T-helper 2 cell treated with Interferon-gamma antibody and Interleukin-4, amounts not matched to agents 5 μg/mL and 100 μg/mL, for 36 hours (primary cell): ENCODE results near the gene ATXN1.
"Not testable (repeated sequence)": the region's sequence is repeated elsewhere in the genome, so short reads cannot be mapped to it uniquely, and the experiment has no call there.

Source experiments
- DNase-seq: peaks from one replicate; pipeline ENCODE4 v3.0.0; 2021; ENCODE audit warnings: low spot score
- H3K27ac Mint-ChIP-seq: one replicate; pipeline ENCODE4 v1.8.0; 2021; ENCODE audit warnings: mild to moderate bottlenecking, mixed read lengths
- H3K27me3 Mint-ChIP-seq: one replicate; pipeline ENCODE4 v1.8.0; 2021; ENCODE audit warnings: low read depth, mixed read lengths
- H3K36me3 Mint-ChIP-seq: one replicate; pipeline ENCODE4 v1.8.0; 2021; ENCODE audit warnings: low read depth, mixed read lengths
- H3K4me1 Mint-ChIP-seq: one replicate; pipeline ENCODE4 v1.8.0; 2021; ENCODE audit warnings: low read depth, mixed read lengths
- H3K4me3 Mint-ChIP-seq: one replicate; pipeline ENCODE4 v1.8.0; 2022; ENCODE audit warnings: mild to moderate bottlenecking, moderate library complexity, mixed read lengths
- H3K9me3 Mint-ChIP-seq: one replicate; pipeline ENCODE4 v1.8.0; 2021; ENCODE audit warnings: mixed read lengths

The ATXN1 gene

DNA sequence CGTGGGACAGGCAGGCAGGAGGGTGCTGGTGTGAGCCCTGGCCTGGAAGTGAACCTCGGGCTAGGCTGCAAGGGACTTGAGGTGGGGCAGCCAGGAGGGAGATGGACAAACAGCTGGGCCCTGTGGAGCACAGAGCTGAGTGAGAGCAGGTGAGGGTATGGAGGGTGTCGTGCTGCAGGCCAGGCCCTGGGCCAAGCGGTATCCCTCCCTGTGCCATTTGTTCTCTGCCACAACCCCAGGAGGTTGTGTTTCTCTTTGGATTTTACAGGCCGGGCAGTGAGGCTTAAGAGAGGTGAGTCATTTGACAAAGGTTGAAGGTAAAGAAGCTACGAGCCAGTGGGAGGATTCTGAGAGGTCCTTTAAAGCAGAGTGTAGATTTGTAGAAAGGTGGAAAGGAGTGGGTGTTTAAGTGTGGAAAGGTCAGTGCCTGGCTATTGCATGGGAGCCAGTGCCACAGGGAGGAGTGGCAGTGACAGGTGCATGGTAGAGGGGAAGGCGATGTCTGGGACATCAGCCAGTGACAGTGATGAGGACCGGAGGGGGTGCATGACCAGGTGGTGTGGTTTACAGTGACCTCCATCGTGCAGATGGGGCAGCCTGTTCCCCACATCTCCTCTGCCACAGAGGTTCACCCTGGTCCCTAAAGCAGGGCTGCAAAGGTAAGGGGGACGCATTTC, 483.1 kb downstream of the ATXN1 start:
- no peaks in the 10 kb centered on the region for H3K36me3 Mint-ChIP-seq
- no peaks in the 10 kb centered on the region for H3K9me3 Mint-ChIP-seq
- DNase-seq: no peak
- no peak overlapping the region for H3K4me3 Mint-ChIP-seq
- peaks cover 2% of the 10 kb centered on the region for H3K4me1 Mint-ChIP-seq
- H3K27me3 Mint-ChIP-seq: peaks cover 5% of the 10 kb centered on the region
- no peak overlapping the region for H3K27ac Mint-ChIP-seq

DNA sequence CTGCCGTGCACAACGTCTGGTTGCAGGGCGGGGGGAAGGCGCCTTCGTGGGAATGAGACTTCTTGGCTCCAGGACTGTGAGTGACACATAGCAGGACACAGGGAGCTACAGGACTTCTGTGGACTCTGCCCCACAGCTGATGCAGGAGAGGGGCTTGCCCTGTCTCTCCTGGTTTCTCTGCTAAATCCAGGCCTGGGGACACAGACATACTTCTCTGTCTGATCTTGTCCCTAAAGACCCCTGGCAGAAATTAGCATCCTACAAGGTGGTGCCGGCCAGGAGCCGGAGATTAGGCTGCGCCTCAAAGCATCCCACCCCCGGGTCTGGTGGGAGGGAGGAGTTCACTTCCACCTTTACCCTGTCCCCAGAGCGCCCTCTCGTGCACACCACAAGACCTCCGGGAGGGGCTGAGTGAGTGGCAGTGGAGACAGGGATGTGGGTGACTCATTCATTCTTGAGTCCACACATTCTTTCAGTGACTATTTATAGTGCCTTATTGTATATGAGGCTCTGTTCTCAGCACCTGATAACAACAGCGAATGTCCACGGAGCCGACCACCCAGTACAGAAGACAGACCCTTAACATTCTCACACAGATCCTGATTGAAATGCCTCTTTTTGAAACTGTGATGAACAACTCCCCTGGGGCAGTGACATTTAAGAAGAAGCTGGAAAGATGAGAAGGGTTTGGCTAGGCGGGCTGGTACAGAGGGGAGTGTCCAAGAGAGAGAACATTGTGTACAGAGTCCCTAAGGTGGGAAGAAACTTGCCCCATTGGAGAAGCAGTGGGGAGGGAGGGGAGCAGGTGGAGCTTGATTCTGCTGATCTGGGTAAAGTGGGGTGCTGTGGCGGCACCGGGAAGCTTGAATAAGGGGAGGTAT, 483.9 kb downstream of the ATXN1 start:
- Mint-ChIP-seq H3K9me3 (no peaks in the 10 kb centered on the region), H3K4me3 (no peak overlapping the region), H3K27me3 (peaks cover 2% of the 10 kb centered on the region), H3K36me3 (no peaks in the 10 kb centered on the region), H3K27ac (no peak overlapping the region), H3K4me1 (peaks cover 2% of the 10 kb centered on the region)
- DNase-seq: peak; percentile 44

DNA sequence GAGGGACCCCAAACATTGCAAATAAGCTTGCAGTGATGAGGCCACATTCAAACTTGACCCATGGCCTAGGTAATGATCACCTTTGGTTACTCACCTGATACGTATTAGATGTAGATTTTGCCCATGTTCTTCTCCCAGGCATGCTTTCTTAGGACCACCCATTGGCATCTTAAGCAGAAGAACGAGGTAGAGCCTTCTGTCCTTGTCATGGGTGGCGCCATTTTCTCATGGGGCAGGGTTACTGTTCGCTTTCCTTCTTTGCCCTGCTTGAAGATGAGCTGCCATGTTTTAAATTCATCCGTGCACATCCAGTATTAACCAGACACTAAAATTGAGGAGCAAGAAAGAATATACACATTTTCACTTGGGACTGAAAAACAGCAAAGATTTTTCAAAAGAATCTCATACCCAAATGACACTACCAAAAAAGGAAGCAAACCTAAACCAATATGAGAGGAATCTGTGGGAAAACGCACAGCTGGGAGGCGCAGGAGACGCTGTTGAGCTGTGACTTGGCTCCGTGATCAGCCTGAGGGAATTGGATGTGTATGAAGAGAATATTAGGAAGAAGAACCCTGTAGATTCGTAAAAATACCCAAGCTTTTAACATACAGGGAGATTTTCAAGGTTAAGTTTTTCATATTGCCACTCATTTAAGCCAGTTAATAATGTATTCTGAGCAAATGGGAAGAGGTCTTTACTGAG, 486.2 kb downstream of the ATXN1 start:
- peaks cover 8% of the 10 kb centered on the region for H3K4me1 Mint-ChIP-seq
- peaks cover 4% of the 10 kb centered on the region for H3K27me3 Mint-ChIP-seq
- no peak overlapping the region for H3K4me3 Mint-ChIP-seq
- H3K9me3 Mint-ChIP-seq: no peaks in the 10 kb centered on the region
- DNase-seq: no peak
- H3K27ac Mint-ChIP-seq: no peak overlapping the region
- H3K36me3 Mint-ChIP-seq: no peaks in the 10 kb centered on the region

DNA sequence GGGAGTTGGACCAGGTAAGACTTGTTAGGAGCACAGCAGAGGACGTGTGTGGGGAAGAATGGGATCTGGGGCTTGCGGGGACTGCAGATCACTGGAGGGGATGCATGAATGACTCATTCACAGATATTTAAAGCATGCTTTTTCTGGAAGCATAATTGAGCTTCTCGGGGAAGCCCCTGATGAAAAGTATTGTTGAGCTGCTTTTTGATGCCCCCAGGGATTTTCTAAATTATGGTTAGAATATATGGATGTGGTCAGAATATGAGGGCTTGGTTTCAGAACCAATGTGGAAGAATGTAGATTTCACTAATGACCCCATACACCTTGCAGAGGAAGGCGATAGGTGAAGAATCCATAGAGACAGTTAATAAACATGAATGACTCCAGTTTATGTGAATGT, 486.8 kb downstream of the ATXN1 start:
- H3K4me3 Mint-ChIP-seq: no peak overlapping the region
- H3K9me3 Mint-ChIP-seq: no peaks in the 10 kb centered on the region
- no peaks in the 10 kb centered on the region for H3K36me3 Mint-ChIP-seq
- H3K27me3 Mint-ChIP-seq: peaks cover 6% of the 10 kb centered on the region
- DNase-seq: no peak
- peaks cover 8% of the 10 kb centered on the region for H3K4me1 Mint-ChIP-seq
- no peak overlapping the region for H3K27ac Mint-ChIP-seq

DNA sequence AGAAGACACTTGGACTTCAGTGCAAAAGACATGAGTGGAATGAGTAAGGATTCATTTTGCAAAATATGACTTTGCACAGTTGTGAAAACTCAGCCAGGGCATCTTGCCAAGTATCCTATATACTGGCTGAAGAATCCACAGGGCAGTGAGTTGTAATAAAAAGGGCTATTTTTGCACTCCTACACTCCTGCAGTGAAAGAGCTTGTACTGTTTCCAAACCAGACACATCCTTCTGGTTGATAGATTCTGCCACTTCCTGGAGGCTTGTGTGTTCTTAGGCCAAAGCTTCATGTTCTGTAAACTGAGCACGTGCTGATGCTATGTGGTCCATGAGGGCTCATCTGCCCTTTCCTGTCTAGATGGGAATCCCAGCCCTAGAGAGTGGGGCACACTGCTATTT, 488.0 kb downstream of the ATXN1 start:
- H3K4me1 Mint-ChIP-seq: peaks cover 8% of the 10 kb centered on the region
- no peaks in the 10 kb centered on the region for H3K9me3 Mint-ChIP-seq
- H3K27ac Mint-ChIP-seq: no peak overlapping the region
- H3K36me3 Mint-ChIP-seq: no peaks in the 10 kb centered on the region
- peaks cover 6% of the 10 kb centered on the region for H3K27me3 Mint-ChIP-seq
- no peak for DNase-seq
- H3K4me3 Mint-ChIP-seq: no peak overlapping the region

DNA sequence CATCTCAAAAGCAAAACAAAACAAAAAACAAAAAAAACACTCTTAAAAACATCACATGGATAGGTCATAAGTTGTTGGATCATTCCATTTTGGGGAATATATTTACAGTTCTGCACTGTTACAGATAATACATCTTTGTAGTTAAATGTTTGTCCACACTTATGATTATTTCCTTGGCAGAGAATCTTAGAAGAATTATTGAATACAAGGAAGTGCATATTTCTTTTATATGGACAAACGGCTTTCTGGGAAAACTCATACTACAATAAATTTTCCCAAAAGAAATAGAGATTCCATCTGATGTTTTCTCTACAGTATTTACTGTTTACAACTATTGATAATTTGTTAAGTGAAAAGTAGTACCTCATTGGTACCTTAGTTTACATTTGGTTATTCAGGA, 489.1 kb downstream of the ATXN1 start:
- peaks cover 6% of the 10 kb centered on the region for H3K27me3 Mint-ChIP-seq
- H3K36me3 Mint-ChIP-seq: no peaks in the 10 kb centered on the region
- H3K4me3 Mint-ChIP-seq: no peak overlapping the region
- H3K4me1 Mint-ChIP-seq: peaks cover 6% of the 10 kb centered on the region
- DNase-seq: no peak
- no peaks in the 10 kb centered on the region for H3K9me3 Mint-ChIP-seq
- no peak overlapping the region for H3K27ac Mint-ChIP-seq

DNA sequence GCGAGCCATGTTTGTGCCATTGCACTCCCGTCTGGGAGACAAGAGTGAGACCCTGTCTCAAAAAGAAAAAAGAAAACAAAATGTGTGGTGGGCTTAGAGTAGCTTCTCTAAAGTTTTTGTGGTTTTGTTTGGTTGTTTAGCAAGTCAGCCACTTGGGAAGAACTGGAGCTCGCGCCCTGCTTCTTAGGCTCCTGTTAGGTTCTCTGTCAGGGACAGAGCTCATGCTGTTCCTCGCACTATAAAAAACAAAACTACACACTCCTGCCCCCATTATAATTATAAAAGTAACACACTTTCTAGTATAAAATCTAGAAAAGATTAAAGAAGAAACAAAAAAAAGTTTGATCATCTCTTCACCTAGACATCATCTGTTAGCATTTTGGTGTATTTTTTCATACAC, 489.8 kb downstream of the ATXN1 start:
- no peak for DNase-seq
- Mint-ChIP-seq H3K27ac (no peak overlapping the region), H3K27me3 (peaks cover 6% of the 10 kb centered on the region), H3K9me3 (no peaks in the 10 kb centered on the region), H3K4me3 (no peak overlapping the region), H3K4me1 (peaks cover 6% of the 10 kb centered on the region), H3K36me3 (no peaks in the 10 kb centered on the region)

DNA sequence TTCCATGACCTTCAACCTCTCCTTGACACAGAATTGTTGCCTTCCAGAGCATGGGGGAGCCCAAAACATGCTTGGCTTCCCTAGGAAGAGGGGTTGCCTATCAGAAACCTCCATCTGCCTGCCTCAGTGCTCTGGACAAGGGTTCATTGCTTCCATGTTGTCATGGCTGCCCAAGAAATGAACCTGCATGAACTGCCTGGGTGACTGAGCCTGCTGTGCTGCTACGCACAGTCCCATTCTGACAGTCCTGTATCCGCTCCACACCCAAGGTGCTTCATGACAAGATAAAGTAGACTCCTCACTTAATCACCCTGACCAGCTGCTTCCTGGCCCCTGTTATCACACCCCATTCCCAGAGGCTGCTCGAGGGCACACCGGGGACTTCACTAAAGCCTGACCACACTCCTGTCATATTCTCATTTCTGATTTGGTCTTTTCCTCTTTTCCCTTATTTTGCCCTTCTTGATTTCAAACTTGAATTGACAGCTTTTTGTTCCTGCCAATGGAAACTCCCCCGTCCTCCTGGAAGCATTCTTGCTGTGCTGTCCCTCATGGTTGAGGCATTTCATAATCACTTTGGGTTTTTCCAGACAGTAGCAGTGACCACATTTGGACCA, 491.0 kb downstream of the ATXN1 start:
- Mint-ChIP-seq H3K9me3 (no peaks in the 10 kb centered on the region), H3K4me3 (no peak overlapping the region), H3K27me3 (peaks cover 6% of the 10 kb centered on the region), H3K4me1 (peaks cover 6% of the 10 kb centered on the region), H3K27ac (no peak overlapping the region), H3K36me3 (no peaks in the 10 kb centered on the region)
- no peak for DNase-seq

DNA sequence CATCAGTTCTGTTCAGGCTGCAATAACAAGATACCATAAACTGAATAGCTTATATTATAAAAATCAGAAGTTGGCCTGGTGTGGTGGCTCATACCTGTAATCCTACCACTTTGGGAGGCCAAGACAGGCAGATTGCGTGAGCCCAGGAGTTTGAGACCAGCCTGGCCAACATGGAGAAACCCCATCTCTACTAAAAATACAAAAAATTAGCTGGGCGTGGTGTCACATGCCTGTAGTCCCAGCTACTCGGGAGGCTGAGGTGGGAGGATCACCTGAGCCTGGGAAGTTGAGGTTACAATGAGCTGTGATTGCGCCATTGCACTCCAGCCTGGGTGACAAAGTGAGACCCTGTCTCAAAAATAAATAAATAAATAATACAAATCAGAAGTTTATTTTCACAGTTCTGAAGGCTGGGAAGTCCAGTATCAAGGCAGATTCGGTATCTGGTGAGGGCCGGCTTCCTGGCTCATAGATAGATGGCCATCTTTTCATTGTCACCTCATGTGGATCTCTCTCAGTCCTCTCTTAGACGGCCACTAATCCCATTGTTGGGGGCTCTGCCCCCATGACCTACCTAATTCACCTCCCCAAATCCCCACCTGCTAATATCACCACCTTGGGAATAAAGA, 491.7 kb downstream of the ATXN1 start:
- H3K4me1 Mint-ChIP-seq, H3K36me3 Mint-ChIP-seq, H3K4me3 Mint-ChIP-seq, DNase-seq, H3K27me3 Mint-ChIP-seq, H3K27ac Mint-ChIP-seq, H3K9me3 Mint-ChIP-seq: not testable (repeated sequence)

DNA sequence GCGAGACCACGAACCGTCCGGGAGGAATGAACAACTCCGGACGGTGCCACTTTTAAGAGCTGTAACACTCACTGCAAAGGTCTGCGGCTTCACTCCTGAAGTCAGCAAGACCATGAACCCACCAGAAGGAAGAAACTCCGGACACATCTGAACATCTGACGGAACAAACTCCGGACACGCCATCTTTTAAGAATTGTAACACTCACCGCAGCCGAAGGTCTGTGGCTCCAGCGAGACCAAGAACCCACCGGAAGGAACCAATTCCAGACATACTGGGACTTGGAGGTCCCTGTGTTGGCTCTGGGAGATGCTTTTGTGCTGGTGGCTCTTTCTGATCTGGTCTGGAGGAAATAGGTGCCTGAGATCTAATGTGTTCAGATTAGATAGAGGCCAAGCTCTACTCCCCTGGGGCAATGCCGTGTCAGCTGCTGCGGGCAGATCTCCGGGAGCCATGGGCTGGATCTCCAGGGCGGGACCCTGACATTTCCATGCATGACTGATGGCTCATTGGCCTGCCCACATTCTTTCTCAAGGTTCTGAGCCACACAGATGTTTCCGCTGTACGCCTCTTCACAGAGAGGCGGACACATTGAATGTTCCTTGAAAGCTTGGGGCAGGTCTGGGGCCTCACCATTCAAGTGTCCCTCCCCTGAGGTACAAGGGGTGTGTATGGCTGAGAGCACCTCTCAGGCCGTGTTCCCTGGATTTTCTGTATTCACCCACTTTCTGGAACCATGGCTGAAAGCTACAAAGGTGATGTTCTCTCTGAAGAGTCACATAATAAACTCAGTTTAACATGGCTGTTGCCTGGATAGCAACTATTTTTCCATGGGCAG, 493.6 kb downstream of the ATXN1 start:
- Mint-ChIP-seq H3K4me3 (no peak overlapping the region), H3K27me3 (peaks cover 8% of the 10 kb centered on the region)

DNA sequence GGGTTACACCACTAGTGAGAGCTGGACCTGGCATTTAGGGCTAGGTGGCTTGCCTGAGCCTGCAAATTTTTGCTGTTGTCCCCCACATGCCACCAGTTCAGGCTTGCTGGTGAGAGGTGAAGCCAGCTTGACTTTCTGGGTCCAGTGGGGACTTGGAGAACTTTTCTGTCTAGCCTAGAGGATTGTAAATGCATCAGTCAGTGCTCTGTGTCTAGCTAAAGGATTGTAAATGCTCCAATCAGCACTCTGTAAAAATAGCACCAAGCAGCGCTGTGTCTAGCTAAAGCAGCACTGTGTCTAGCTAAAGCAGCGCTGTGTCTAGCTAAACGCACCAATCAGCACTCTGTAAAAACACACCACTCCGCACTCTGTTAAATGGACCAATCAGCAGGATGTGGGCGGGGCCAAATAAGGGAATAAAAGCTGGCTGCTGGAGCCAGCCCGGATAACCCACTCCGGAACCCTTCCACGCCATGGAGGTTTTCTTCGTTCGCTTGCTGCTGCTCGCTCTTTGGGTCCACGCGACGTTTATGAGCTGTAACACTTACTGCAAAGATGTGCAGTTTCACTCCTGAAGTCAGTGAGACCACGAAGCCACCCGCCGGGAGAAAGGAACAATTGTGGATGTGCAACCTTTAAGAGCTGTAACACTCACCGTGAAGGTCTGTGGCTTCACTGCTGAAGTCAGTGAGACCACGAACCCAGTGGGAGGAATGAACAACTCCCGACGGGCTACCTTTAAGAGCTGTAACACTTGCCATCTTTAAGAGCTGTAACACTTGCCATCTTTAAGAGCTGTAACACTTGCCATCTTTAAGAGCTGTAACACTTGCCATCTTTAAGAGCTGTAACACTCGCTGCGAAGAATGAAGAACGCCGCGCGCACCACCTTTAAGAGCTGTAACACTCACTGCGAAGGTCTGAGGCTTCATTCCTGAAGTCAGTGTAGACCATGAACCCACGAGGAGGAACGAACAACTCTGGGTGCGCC, 495.6 kb downstream of the ATXN1 start:
- no peak for DNase-seq
- Mint-ChIP-seq H3K9me3 (no peaks in the 10 kb centered on the region), H3K4me3 (no peak overlapping the region), H3K36me3 (no peaks in the 10 kb centered on the region), H3K27me3 (peaks cover 8% of the 10 kb centered on the region), H3K4me1 (peaks cover 6% of the 10 kb centered on the region), H3K27ac (no peak overlapping the region)

More for the DNA sequence above, 493.6 kb downstream of the ATXN1 start:
- no peak for DNase-seq
- Mint-ChIP-seq H3K9me3 (no peaks in the 10 kb centered on the region), H3K36me3 (no peaks in the 10 kb centered on the region), H3K27ac (no peak overlapping the region), H3K4me1 (peaks cover 6% of the 10 kb centered on the region)

DNA sequence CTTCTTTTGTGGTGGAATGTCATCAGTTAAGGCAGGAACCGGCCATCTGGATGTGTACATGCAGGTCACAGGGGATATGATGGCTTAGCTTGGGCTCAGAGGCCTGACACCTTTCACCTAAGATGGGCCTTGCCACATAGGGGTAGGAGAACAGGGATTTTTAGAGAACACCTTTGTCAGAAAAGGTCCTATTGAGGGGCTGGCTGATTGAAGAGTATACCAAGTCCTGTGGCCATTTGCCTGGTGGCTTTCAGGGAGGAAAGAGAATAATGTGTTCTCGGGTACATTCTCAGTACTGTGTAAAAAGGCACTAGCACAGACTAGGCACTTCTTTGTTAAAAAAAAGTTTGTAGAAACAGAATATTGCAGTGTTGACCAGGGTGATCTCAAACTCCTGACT, 496.5 kb downstream of the ATXN1 start:
- Mint-ChIP-seq H3K27ac (no peak overlapping the region), H3K4me1 (no peaks in the 10 kb centered on the region), H3K27me3 (peaks cover 4% of the 10 kb centered on the region), H3K36me3 (no peaks in the 10 kb centered on the region), H3K9me3 (no peaks in the 10 kb centered on the region), H3K4me3 (no peak overlapping the region)
- no peak for DNase-seq
